GM18520 (cell line): ENCODE results near the gene SAMHD1.
"Not testable (repeated sequence)": the region's sequence is repeated elsewhere in the genome, so short reads cannot be mapped to it uniquely, and the experiment has no call there.

Source experiments
- ATAC-seq: cut with Tn5 transposase; IDR thresholded peaks from one replicate; pipeline ENCODE4 v1.9.1; 2021; ENCODE audit not compliant: unreplicated experiment

The SAMHD1 gene

DNA sequence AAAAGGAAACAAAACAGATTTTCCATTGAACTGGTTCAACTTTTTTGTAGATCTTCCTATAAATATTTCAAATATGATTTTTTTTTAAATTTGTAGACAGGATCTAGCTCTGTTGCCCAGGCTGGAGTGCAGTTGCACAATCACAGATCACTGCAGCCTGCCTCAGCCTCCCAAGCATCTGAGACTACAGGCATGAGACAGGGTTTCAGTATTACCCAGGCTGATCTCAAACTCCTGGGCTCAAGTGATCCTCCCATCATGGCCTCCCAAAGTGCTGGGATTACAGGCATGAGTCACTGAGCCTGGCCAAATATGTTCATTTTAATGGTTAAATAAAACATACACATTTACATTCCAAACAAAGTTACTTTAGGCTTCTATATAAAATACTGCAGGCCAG is 33.6 kb downstream of the SAMHD1 start:
- ATAC-seq = no peak

DNA sequence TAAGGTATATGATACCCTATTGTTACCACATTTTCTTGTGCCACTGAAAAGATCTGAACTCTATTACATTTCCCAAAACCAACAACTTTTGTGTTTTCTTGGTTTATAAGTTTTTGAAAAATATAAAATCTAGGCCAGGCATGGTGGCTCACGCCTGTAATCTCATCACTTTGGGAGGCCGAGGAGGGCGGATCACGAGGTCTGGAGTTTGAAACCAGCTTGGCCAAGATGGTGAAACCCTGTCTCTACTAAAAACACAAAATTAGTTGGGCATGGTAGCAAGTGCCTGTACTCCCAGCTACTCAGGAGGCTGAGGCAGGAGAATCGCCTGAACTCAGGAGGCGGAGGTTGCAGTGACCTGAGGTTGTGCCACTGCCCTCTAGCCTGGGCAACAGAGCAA is 34.3 kb downstream of the SAMHD1 start:
- no peak for ATAC-seq

- ATAC-seq = no peak
These were observed 35.3 kb downstream of the SAMHD1 start for GRCh38 chr20:36916199-36916598.

DNA sequence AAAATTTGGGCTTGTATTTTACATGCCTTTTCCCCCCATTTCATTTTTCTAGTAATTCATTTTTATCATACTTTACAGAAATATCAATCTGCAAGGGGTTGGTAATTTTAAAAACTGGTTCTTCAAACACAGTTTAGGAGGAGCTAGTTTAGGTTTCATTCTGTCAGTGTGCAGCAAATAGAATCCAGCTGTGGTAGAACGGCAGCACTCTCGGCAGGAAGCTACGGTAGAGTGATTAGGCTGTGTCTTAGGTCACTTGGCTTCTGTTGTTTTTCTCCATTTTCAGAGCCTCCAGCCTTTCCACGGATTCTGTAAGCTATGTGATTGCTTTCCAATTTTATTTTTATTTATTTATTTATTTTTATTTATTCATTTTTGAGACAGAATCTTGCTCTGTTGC is 42.9 kb downstream of the SAMHD1 start:
- ATAC-seq = no peak

DNA sequence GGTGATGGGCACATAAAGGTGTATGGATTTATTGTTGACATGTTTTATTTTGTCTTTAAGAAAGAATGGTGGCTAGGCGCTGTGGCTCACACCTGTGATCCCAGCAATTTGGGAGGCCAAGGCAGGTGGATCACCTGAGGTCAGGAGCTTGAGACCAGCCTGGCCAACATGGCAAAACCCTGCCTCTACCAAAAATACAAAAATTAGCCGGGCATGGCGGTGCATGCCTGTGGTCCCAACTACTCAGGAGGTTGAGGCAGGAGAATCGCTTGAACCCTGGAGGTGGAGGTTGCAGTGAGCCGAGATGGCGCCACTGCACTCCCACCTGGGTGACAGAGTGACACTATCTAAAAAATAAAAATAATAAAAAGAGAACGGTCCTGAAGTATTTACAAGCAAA is 45.4 kb downstream of the SAMHD1 start:
- not testable (repeated sequence) for ATAC-seq

- not testable (repeated sequence) for ATAC-seq
These were observed 45.9 kb downstream of the SAMHD1 start for GRCh38 chr20:36905566-36905965.

DNA sequence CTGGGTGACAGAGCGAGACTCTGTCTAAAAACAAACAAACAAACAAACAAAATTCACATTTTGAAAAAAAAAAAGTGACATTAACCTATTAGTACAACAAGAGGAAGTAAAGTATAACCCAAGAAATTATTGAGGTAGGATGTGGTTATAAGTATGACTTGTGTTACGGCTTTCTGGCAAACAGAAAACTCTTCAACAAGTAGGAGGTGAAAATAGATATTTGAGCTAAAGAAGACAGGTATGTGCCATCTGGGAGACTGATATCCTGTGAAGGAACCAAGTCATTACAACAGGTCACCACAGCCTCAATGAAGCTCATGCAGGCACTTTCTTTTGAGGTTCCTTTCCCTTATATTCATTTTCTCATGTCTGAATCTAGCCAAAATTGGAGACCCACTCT is 46.8 kb downstream of the SAMHD1 start:
- no peak for ATAC-seq

DNA sequence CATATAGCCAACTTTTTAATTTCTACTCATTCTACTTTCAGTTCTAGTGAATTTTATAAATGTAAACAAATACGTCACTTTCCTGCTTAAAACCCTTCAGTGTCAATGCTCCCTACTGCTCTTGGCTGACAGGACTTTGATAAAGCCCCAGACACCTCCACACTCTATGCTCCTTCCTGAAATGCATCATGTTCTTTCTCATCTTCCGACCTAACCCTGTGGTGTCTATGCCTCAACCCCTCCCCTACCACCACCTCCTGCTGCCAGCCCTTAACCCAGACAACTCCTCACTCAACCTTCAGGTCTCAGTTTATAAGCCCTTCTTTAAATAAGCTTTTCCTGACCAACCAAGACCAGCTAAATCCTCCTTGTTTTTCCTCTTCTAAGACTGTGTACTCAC is 56.5 kb downstream of the SAMHD1 start:
- ATAC-seq = no peak

DNA sequence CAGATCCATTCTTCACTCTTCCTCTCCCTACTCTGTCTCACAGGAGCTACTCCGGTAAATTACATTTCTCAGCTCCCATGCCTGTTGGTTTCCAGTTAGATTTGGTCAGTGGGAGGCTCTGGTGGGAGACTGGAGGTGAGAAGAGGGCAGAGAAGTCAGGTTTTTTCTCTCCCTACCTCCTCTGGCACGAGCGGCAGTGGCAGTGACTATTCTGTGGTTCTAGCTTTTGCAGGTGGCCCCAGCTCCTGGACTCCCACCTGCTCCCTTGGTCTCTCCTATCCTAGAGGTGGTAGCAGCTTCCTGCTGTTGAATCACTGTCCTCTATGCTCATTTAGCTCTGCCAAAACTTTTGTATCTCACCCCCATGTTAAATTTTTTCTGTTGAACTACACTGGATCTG is 57.7 kb downstream of the SAMHD1 start:
- no peak for ATAC-seq

GRCh38 chr20:36891211-36891610 is 60.3 kb downstream of the SAMHD1 start:
- no peak for ATAC-seq

DNA sequence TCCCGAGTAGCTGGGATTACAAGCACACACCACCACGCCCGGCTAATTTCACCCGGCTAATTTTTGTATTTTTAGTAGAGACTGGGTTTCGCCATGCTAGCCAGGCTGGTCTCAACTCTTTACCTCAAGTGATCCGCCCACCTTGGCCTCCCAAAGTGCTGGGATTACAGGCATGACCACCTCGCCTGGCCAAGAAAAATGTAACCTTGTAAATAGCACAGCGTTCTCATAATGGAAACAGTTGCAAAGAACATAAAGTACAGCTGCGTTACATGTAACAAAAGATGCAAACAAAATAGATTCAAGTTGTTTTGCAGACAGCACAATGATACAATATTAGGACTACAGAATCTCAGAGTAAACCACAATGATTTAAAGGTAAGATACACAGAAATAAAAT is 60.9 kb downstream of the SAMHD1 start:
- no peak for ATAC-seq

DNA sequence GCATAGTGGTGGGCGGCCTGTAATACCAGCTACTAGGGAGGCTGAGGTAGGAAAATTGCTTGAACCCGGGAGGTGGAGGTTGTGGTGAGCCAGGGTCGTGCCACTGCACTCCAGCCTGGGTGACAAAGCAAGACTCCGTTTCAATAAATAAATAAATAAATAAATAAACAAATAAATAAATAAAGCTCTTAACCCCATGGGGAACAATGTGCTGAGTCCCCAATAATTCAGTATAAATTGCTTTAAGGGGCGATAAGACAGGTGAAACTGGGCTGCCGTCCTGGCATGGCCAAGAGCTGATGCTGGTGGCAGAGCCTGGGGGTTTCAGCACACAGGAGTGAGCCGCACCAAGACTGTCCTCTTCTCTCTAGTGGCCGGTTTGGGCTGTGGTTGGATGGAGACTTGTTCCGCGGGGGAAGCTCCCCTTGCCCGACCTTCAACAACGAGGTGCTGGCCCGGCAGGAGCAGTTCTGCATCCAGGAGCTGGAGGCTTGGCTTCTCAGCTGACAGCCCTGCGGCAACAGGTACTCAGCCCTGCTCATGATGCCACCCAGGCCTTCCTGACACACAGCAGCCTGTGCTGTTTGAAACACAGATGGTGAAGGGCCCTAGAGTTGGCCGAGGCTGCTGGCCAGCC is 62.5 kb downstream of the SAMHD1 start:
- ATAC-seq = no peak

- no peak for ATAC-seq
These were observed 63.8 kb downstream of the SAMHD1 start for GRCh38 chr20:36887752-36888090.

DNA sequence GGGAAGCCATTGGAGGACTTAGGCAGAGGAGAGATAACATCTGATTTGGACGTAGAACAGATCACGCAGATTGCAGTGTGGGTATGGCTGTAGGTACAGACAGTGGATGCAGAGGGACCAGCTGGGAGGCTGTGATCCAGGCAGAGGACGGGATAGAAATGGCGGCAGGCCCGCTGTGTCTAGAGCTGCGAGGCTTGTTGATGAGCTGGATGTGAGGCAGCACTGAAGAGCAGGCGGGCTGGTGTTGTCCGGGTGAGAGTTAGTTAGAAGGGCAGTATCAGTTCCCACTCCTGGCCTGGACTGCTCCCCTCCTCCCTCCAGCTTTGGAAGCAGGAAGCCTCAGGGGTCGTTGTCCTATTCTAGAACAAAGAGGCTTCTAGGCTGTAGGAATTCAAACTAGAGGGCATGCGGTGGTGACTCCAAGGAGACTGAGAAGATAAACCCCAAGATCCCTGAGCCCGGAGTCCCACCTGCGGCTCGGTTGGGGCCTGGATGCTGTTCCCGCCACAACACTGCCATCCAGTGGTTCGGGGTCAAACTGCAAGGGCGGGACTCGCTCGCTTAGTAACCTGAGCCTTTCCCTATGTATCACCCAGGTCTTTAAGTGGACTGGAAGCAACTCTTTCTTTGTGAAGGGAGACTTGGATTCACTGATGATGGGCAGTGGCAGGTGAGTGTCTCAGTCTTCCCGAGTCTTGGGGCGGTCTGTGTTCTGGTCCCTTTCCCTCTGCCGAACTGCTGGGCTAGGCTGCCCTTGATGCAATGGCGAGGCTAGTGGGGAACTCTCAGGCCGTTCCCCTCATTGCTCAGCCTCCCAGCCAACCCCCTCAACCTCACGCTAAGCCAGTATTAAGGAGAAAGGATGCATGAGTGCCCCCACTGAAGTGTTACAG is 64.4 kb downstream of the SAMHD1 start:
- ATAC-seq = no peak

- no peak for ATAC-seq
These were observed 66.2 kb downstream of the SAMHD1 start for GRCh38 chr20:36885356-36885755.

- no peak for ATAC-seq
These were observed 67.5 kb downstream of the SAMHD1 start for GRCh38 chr20:36883977-36884535.

DNA sequence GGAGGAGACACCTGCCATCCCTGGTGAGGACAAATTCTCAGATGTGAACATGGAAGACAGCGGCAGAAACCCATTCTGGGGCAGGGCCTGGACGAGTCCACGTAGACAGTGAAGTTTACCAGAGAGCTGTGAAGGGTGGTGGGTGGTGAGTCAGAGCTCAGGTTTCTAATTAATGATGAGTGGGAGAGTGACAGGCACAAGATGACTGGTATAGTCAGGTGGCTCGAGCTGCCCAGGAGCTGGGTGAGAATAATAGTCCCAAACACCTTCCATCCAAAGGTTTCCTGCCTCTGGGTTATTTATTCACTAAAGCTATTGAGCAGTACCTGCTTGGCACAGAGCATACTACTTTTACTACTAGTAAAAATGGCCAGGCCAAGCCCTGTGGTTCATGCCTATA is 69.6 kb downstream of the SAMHD1 start:
- peak; percentile 83 for ATAC-seq

DNA sequence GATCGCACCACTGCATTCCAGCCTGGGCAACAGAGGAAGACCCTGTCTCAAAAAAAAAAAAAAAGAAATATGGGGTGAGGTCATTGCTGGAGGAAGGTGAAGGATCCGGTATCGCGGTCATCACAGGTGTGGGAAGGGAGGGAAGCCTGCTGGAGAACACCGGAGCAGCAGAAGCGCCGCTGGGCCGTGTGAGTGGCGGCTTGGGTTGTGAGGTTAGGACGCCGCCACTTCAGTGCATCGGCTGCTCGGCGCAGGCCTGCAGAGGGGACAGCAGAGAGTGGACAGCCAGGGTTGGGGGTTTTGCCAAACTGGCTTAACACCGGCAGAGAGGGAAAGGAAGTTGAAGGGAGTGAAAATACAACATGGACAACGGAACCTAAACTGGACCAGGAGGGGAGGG is 70.2 kb downstream of the SAMHD1 start:
- ATAC-seq = no peak

DNA sequence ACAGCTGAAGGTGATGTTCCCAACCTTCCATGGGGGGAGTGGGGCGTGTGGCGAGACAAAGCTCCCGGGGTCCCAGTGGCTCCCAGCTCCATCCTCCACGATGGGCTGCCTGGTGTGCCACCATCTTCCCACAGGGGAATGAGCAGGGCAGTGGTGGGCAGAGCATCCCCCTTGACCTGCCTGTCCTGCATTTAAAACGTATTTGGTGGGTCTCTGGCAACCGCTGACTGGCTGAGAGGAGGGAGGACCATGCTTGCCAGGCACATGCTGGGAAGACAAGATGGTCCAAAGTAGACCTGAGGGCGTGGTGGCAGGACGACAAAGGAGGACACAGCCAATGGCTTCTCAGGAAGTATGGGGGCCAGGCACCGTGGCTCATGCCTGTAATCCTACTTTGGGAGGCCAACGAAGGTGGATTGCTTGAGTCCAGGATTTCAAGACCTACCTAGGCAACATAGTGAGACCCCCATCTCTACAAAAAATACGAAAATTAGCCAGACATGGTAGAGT is 70.7 kb downstream of the SAMHD1 start:
- no peak for ATAC-seq

DNA sequence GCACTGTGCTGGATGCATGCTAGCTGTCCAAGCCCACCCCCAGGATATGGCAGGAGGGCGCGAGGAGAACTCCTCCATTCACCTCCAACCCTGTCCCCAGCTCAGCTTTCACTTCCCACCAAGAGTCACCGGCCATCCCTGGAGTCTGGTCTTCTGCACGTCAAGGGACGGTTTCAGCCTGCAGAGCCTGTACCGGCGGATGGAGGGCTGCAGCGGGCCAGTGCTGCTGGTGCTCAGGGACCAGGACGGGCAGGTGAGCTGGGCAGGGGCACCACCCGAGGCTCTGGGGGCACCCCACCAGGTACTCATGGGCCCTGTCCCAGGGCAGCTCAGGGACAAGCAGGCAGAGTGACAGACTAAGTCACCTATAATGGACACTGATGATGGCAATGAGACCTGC is 72.6 kb downstream of the SAMHD1 start:
- no peak for ATAC-seq

- ATAC-seq = no peak
These were observed 75.1 kb downstream of the SAMHD1 start for GRCh38 chr20:36876473-36876833.
